Pancreas (tissue), 10 donors: ENCODE data around the gene ITPRID2. TPM values are rescaled to one million over a fixed set of nuclear protein-coding genes. Genes with fewer than 3 reads are reported as not detected.

Experiments used
- ATAC-seq, 4 donors: fragments of 200-7000 bp; cut with Tn5 transposase; one replicate each; pipeline versions ENCODE4 v1.8.0 to v1.9.1; 2020; ENCODE audit warnings: mild to moderate bottlenecking in 4 of 4, moderate library complexity in 4 of 4
- DNase-seq, 6 donors: peaks; one replicate each; pipeline ENCODE4 v3.0.0-alpha.2; 2020
- FAIRE-seq: peaks from 2 replicates; lab custom pipeline; 2012; peaks lifted over from hg19 to GRCh38; lab: Jason Lieb, UNC
- H3K27ac ChIP-seq, 4 donors: fragments of 200-600 bp; sonication (generic); 1 replicate in 3 of 4; 2 replicates in 1 of 4; pipeline versions ENCODE4 v1.5.0 to v1.8.0; 2020
- H3K27me3 ChIP-seq, 4 donors: fragments of 200-600 bp; one replicate each; pipeline ENCODE4 v1.8.0; 2021
- H3K36me3 ChIP-seq, 3 donors: fragments of 200-600 bp; sonication (generic) in 1 of 3; one replicate each; pipeline versions ENCODE4 v1.5.0 to v1.8.0; 2020 to 2021
- H3K4me1 ChIP-seq, 3 donors: fragments of 200-600 bp; one replicate each; pipeline ENCODE4 v1.8.0; 2021
- H3K4me3 ChIP-seq, 4 donors: fragments of 200-600 bp; sonication (generic) in 2 of 4; one replicate each; pipeline versions ENCODE4 v1.5.0 to v1.8.0; 2020 to 2021
- H3K9me3 ChIP-seq, 4 donors: fragments of 200-600 bp; one replicate each; pipeline ENCODE4 v1.8.0; 2021
- WGBS, 2 donors: extraction: QIAGEN DNeasy Blood & Tissue Kit; methylation state at CpG; one replicate each; pipeline ENCODE4 v1.1.7; 2013; 5-methylcytosine and 5-hydroxymethylcytosine counted together
- intact Hi-C, 3 donors: fragments of 100-400 bp; cut with DNase I; formaldehyde crosslinking; loops; one replicate each; pipeline versions ENCODE4 v1.11.1 to v1.14.2; 2022
- polyA plus RNA-seq, 2 donors: library from polyadenylated mRNA; stranded (reverse); fragments of 200-250 nt; gene quantifications; one replicate each; pipeline ENCODE4 v1.2.3, GENCODE V29; 2013
- total RNA-seq, 6 donors: library from RNA; stranded (reverse); fragmentation: NEBNext Ultra II Directional in 4 of 6; extraction: Animal tissue kit (Norgen Biotek cat#: 25700) in 4 of 6; gene quantifications; one replicate each; pipeline versions ENCODE4 v1.2.1 to v1.2.4, GENCODE V29; 2021 to 2023
- TF ChIP-seq, protein P1 (sequence below), 4 donors: fragments of 200-600 bp; sonication (generic) in 3 of 4; IDR thresholded peaks; one replicate each; pipeline versions ENCODE4 v1.5.0 to v1.8.0; 2021; ENCODE audit warnings: antibody characterized with exemption in 4 of 4
- donor health status: healthy with polysubstance abuse.
- donor health status: DM: no; HTN: no; CAD: no; lungs with moderate emphysema.
- donor health status: DM: no; HTN: no; CAD: no.
- donor health status: control.
- donor health status: control.
- donor health status: Bipolar disorder and iron deficiency.
- donor health status: DM: yes; HTN: yes; CAD: no.
- donor health status: DM: no; HTN: no; CAD: no.
- donor health status: DM: no; HTN: no; CAD: no.
- donor health status: DM: yes; HTN: yes; CAD: no.

Gene ITPRID2
- total and polyA plus RNA-seq, 8 donors: 85.6 to 497 (median 328) TPM

DNA sequence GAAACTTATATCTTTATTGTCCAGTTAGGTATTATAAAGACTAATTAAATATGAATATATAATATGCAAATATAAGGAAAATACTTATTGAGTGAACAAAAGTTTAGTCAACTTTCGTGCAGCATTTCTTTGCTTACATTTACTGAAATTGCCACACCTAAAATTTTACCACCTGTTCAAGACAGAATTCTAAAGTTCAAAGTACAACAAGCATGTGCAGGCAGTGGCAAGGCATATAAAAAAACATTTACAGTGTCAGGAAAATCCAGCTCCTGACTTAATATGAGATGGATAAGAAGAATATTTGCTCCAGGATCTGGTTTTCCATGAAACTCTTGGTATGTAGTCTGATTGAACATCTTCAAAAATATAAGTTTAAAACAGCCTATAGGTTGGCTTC is 4.8 kb downstream of the ITPRID2 start:
- Histone ChIP-seq H3K4me1 (peaks cover 12 to 32% (median 29%) of the 10 kb centered on the region in 3 donors), H3K36me3 (peaks cover 0 to 19% (median 0%) of the 10 kb centered on the region in 3 donors), H3K4me3 (peak overlapping the region in 3 of 4 donors; percentile 70 to 80 (median 80)), H3K9me3 (no peaks in the 10 kb centered on the region), H3K27ac (peak overlapping the region in 3 of 4 donors; percentile 23 to 100 (median 100)), H3K27me3 (no peaks in the 10 kb centered on the region)
- DNase-seq (no peak), ATAC-seq (no peak), FAIRE-seq (peak; percentile 81)
- 29 to 32% methylated on average over 1 of the region's 1 CpG for WGBS, 2 donors
- TF ChIP-seq, protein P1, sequence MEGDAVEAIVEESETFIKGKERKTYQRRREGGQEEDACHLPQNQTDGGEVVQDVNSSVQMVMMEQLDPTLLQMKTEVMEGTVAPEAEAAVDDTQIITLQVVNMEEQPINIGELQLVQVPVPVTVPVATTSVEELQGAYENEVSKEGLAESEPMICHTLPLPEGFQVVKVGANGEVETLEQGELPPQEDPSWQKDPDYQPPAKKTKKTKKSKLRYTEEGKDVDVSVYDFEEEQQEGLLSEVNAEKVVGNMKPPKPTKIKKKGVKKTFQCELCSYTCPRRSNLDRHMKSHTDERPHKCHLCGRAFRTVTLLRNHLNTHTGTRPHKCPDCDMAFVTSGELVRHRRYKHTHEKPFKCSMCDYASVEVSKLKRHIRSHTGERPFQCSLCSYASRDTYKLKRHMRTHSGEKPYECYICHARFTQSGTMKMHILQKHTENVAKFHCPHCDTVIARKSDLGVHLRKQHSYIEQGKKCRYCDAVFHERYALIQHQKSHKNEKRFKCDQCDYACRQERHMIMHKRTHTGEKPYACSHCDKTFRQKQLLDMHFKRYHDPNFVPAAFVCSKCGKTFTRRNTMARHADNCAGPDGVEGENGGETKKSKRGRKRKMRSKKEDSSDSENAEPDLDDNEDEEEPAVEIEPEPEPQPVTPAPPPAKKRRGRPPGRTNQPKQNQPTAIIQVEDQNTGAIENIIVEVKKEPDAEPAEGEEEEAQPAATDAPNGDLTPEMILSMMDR (IDR thresholded peaks at IDR 0.05): no peak
- intact Hi-C loops: loop anchor here in 1 of 3 donors (10.0 kb wide), 1 partner anchor 51 kb away; no protein-coding TSS in a partner anchor

DNA sequence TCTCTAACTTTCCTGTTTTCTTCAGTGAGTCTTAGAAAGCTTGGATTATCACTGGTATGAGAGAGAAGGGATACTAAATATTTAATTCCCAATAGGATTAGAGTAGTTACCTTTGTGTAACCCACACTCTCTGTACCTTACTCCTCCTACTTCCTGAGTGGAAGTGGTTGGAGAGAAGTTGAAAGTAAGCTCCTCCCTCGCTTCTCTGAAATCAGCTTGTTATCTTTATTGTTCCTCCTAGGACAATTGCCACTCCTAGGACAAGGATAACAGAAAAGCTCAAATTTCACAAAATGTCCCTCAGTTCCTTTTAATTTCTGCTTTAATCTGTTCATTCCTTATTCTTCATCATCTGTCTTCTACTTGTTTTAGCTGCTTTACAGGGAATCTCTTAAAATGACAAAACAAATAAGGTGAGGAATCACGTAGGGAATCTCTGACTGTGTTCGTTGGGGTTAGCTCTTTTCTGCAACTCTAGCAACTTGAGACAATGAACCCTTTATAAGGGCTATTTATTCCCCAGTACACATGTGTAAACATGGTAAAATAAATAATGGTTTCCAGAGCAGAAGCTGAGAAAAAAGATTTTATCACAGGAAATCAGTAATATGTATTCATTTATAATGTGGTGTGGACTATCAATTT is 8.6 kb downstream of the ITPRID2 start:
- ATAC-seq (peak; percentile 36 to 55 (median 46)), FAIRE-seq (peak; percentile 41), DNase-seq (no peak)
- Histone ChIP-seq H3K9me3 (no peaks in the 10 kb centered on the region), H3K27me3 (no peaks in the 10 kb centered on the region), H3K4me1 (peaks cover 12 to 35% (median 32%) of the 10 kb centered on the region in 3 donors), H3K36me3 (peaks cover 0 to 42% (median 4%) of the 10 kb centered on the region in 3 donors), H3K4me3 (peak overlapping the region in 2 of 4 donors; percentile 80), H3K27ac (peak overlapping the region in 3 of 4 donors; percentile 24 to 100 (median 100))
- 15 to 18% methylated on average over 3 of the region's 3 CpGs for WGBS, 2 donors
- TF ChIP-seq, protein P1 (IDR thresholded peaks at IDR 0.05): no peak
- intact Hi-C loops: loop anchor here in 2 of 3 donors (10.0 kb wide), 1 partner anchor 155 kb away; no protein-coding TSS in a partner anchor

DNA sequence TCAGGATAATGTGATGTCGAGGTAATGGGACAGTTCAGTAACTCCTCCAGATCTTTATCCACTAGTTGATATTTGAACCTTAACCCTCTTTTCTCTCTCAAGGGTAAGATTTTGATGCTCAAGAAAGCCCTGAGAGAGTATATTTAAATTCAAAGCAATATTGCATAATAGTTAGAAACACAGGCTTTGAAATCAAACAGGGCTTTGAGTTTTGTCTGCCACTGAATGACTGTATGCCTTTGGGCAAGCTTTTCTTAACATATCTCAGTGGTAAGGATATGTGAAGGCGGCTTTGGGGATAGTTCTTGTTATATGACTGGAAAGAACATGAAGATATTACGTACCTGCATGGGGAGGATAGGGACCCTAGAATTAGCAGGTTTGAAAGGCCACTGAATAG is 11.1 kb downstream of the ITPRID2 start:
- intact Hi-C loops: loop anchor here in 2 of 3 donors (10.0 kb wide), 1 partner anchor 158 kb away; no protein-coding TSS in a partner anchor
- Histone ChIP-seq H3K4me3 (peak overlapping the region in 2 of 4 donors; percentile 25 to 32), H3K9me3 (no peaks in the 10 kb centered on the region), H3K4me1 (peaks cover 12 to 46% (median 40%) of the 10 kb centered on the region in 3 donors), H3K36me3 (peaks cover 0 to 39% (median 4%) of the 10 kb centered on the region in 3 donors), H3K27me3 (no peaks in the 10 kb centered on the region), H3K27ac (peak overlapping the region in 2 of 4 donors; percentile 100)
- FAIRE-seq: no peak
- TF ChIP-seq, protein P1 (IDR thresholded peaks at IDR 0.05): no peak
- no peak for DNase-seq
- 39 to 44% methylated on average over 3 of the region's 3 CpGs for WGBS, 2 donors
- ATAC-seq: peak in 3 of 4 donors; percentile 8 to 13 (median 10)

DNA sequence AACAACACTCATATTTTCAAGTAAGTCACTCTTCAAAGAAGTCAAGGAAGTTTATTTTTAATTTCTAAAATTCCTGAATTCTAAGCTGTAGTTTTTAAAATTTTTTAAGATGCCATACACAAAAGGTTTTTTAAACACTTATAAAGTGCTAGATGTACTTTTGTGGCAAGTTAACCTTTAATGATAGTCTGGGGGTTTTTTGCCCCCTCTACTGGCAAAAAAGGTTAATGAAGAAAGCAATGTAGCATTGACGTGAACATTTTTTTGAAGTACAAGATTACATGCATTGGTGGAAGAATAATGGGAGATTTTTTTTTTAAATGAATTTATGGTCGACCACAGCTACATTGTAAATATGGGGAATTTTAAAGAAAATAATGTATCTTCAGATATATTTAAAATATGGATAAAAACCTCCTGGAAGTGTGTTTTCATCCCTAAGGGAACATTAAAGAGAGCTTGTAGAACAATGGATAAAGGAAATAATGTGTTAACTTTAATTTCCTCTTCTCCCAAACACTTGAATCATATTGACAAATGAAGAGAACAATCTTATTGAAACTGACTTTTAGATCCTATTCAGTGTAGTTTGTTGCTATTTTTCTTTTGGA is 12.6 kb downstream of the ITPRID2 start:
- Histone ChIP-seq H3K4me3 (peak overlapping the region in 2 of 4 donors; percentile 25 to 32), H3K27me3 (no peaks in the 10 kb centered on the region), H3K27ac (peak overlapping the region in 2 of 4 donors; percentile 100), H3K9me3 (no peaks in the 10 kb centered on the region), H3K4me1 (peaks cover 11 to 37% (median 36%) of the 10 kb centered on the region in 3 donors), H3K36me3 (peaks cover 0 to 34% (median 4%) of the 10 kb centered on the region in 3 donors)
- FAIRE-seq: peak; percentile 87
- intact Hi-C loops: loop anchor here in 2 of 3 donors (10.0 kb wide), 1 partner anchor 159 kb away; no protein-coding TSS in a partner anchor
- peak; percentile 30 to 54 (median 47) for ATAC-seq
- DNase-seq: no peak
- WGBS, 2 donors: 3 to 5% methylated on average over 2 of the region's 2 CpGs
- TF ChIP-seq, protein P1 (IDR thresholded peaks at IDR 0.05): peak in 3 of 4 donors; percentile 9 to 45 (median 30)
